HepG2 (cell line): ENCODE data around the gene LRRFIP2. TPM values are rescaled to one million over a fixed set of nuclear protein-coding genes. Genes with fewer than 3 reads are reported as not detected.

Experiments
- ATAC-seq: fragments of 200-7000 bp; cut with Tn5 transposase; 3 replicates; pipeline ENCODE4 v1.9.1; 2020; ENCODE audit warnings: mild to moderate bottlenecking, moderate library complexity
- BruUV-seq: library from RNA; stranded (reverse); fragments of 400-500 nt; replicated peaks from 2 replicates; lab custom pipeline; 2021; lab: Mats Ljungman, UMichigan
- CTCF ChIA-PET: fragments of 300-600 bp; formaldehyde crosslinking; extraction: SDS; loops from one replicate; lab custom pipeline; 2021; ENCODE audit warnings: low total read pairs, inconsistent platforms, low intra/inter-chr PET ratio; lab: Yijun Ruan, JAX
- POLR2A ChIA-PET: fragments of 350-600 bp; sonication (Branson Sonifier 250); formaldehyde crosslinking; loops from one replicate; lab custom pipeline; 2020; ENCODE audit warnings: antibody characterized with exemption, inconsistent platforms; lab: Yijun Ruan, JAX
- DNase-seq: peaks from one replicate; pipeline ENCODE4 v3.0.0-alpha.2; 2015; ENCODE audit warnings: low spot score
- FAIRE-seq: peaks from 3 replicates; lab custom pipeline; 2011; peaks lifted over from hg19 to GRCh38; lab: Jason Lieb, UNC
- H2AFZ ChIP-seq: one replicate; pipeline ENCODE4 v1.6.1; 2011; ENCODE audit warnings: low read length, inconsistent platforms
- H3K27ac ChIP-seq: fragments of 300-600 bp; 3 replicates; pipeline ENCODE4 v1.8.0; 2011; ENCODE audit warnings: mixed run types, mild to moderate bottlenecking, mixed read lengths, low read length, inconsistent platforms; ENCODE audit not compliant: insufficient read depth; ENCODE audit errors: extremely low read length
- H3K27me3 ChIP-seq, 2 experiments: fragments of 200-600 bp in 1 of 2; 2 replicates in 1 of 2; 3 replicates in 1 of 2; pipeline versions ENCODE4 v1.6.0 to v1.8.0; 2011; ENCODE audit warnings: low read length in 2 of 2, mild to moderate bottlenecking in 2 of 2, moderate library complexity in 2 of 2, inconsistent platforms in 1 of 2; ENCODE audit not compliant: insufficient read depth in 2 of 2, control insufficient read depth in 1 of 2
- H3K36me3 ChIP-seq, 2 experiments: fragments of 200-600 bp in 1 of 2; replicated peaks in 1 of 2; 2 replicates in 1 of 2; 3 replicates in 1 of 2; pipeline versions ENCODE4 v1.5.1 to v1.8.0; 2011; ENCODE audit warnings: low read length in 2 of 2, inconsistent platforms in 1 of 2; ENCODE audit not compliant: insufficient read depth in 2 of 2, control insufficient read depth in 1 of 2
- H3K4me1 ChIP-seq: 2 replicates; pipeline ENCODE4 v1.5.1; 2012; ENCODE audit warnings: low read length, inconsistent platforms; ENCODE audit not compliant: insufficient read depth
- H3K4me2 ChIP-seq: 2 replicates; pipeline ENCODE4 v1.6.0; 2011; ENCODE audit warnings: low read depth, low read length, inconsistent platforms
- H3K4me3 ChIP-seq, 3 experiments: fragments of 200-600 bp in 1 of 3; sonication (generic), shearing (Covaris generic) in 1 of 3; replicated peaks in 1 of 3; 2 replicates each; pipeline ENCODE4 v1.5.1; 2011 to 2016; ENCODE audit warnings: low read length in 3 of 3, inconsistent platforms in 2 of 3, low read depth in 2 of 3, mild to moderate bottlenecking in 2 of 3, control low read depth in 1 of 3, mixed read lengths in 1 of 3; ENCODE audit not compliant: insufficient read depth in 1 of 3
- H3K79me2 ChIP-seq: one replicate; pipeline ENCODE4 v1.6.1; 2011; ENCODE audit warnings: low read length, inconsistent platforms; ENCODE audit not compliant: insufficient read depth
- H3K9ac ChIP-seq: 2 replicates; pipeline ENCODE4 v1.6.0; 2011; ENCODE audit warnings: mild to moderate bottlenecking, low read depth, low read length, inconsistent platforms; ENCODE audit not compliant: insufficient read depth
- H3K9me3 ChIP-seq: 2 replicates; pipeline ENCODE4 v1.5.1; 2012; ENCODE audit warnings: mild to moderate bottlenecking, low read length
- H4K20me1 ChIP-seq: 2 replicates; pipeline ENCODE4 v1.6.0; 2011; ENCODE audit warnings: inconsistent platforms, mild to moderate bottlenecking, low read length, moderate library complexity; ENCODE audit not compliant: insufficient read depth
- GATAD1 ChIP-seq: IDR thresholded peaks from 2 replicates; pipeline ENCODE4 v1.6.1; 2016; ENCODE audit warnings: missing genetic modification reagents, missing compliant biosample characterization
- HDAC2 ChIP-seq: sonication (generic); formaldehyde crosslinking; IDR thresholded peaks from 2 replicates; pipeline ENCODE4 v1.4.0; 2020; ENCODE audit warnings: missing genetic modification reagents
- KDM5A ChIP-seq: fragments of 200-600 bp; sonication (generic); IDR thresholded peaks from 2 replicates; pipeline ENCODE4 v1.7.0; 2018; ENCODE audit warnings: antibody characterized with exemption, mild to moderate bottlenecking, low read length, borderline replicate concordance
- ZBTB21 ChIP-seq: sonication (generic); formaldehyde crosslinking; IDR thresholded peaks from 2 replicates; pipeline ENCODE4 v1.4.0; 2020; ENCODE audit warnings: missing genetic modification reagents
- ZNF12 ChIP-seq: sonication (generic); formaldehyde crosslinking; IDR thresholded peaks from 2 replicates; pipeline ENCODE4 v1.5.0; 2020; ENCODE audit warnings: missing genetic modification reagents
- ZNF160 ChIP-seq: sonication (generic); formaldehyde crosslinking; IDR thresholded peaks from 2 replicates; pipeline ENCODE4 v1.8.0; 2022; ENCODE audit warnings: mild to moderate bottlenecking, inconsistent platforms, missing genetic modification reagents
- ZNF329 ChIP-seq: sonication (generic); formaldehyde crosslinking; IDR thresholded peaks from 2 replicates; pipeline ENCODE4 v1.9.0; 2021; ENCODE audit warnings: low read depth, mild to moderate bottlenecking, missing genetic modification reagents
- ZNF678 ChIP-seq: sonication (generic); formaldehyde crosslinking; IDR thresholded peaks from 2 replicates; pipeline ENCODE4 v1.4.0; 2020; ENCODE audit warnings: mild to moderate bottlenecking, missing genetic modification reagents
- ZNF766 ChIP-seq: sonication (generic); formaldehyde crosslinking; IDR thresholded peaks from 2 replicates; pipeline ENCODE4 v1.5.0; 2020; ENCODE audit warnings: missing genetic modification reagents, borderline replicate concordance
- ZNF839 ChIP-seq: sonication (generic); formaldehyde crosslinking; IDR thresholded peaks from 2 replicates; pipeline ENCODE4 v1.4.0; 2020; ENCODE audit warnings: missing genetic modification reagents, mild to moderate bottlenecking, borderline replicate concordance
- WGBS: methylation state at CpG from one replicate; pipeline ENCODE4 v1.1.6; 2017; ENCODE audit warnings: low lambda C conversion rate; 5-methylcytosine and 5-hydroxymethylcytosine counted together
- in situ Hi-C: cut with HindIII; loops from 2 replicates; pipeline ENCODE4 v1.10.0; 2017; ENCODE audit warnings: low pct_unique_long_range_greater_than_20kb; ENCODE audit not compliant: extremely low pct_ligation_motif_present
- intact Hi-C: fragments of 100-400 bp; cut with micrococcal nuclease; formaldehyde crosslinking; loops from one replicate; pipeline ENCODE4 v1.10.0; 2022; ENCODE audit not compliant: unreplicated experiment
- polyA plus RNA-seq, 8 experiments: library from polyadenylated mRNA; depleted of rRNA in 3 of 8; stranded (reverse) in 7 of 8; unstranded in 1 of 8; fragments of >200 nt; fragmentation: Illumina TruSeq in 4 of 8; extraction: Trizol in 4 of 8; gene quantifications; 2 replicates each; pipeline versions ENCODE4 v1.2.1 to v1.2.3, GENCODE V29; 2011 to 2016; ENCODE audit warnings: low read depth in 4 of 8, missing spikeins in 1 of 8, mixed read lengths in 1 of 8; ENCODE audit not compliant: insufficient read depth in 1 of 8
- total RNA-seq, 5 experiments: library from RNA; depleted of rRNA; stranded (reverse); fragments of >200 nt; fragmentation: Illumina TruSeq; extraction: Trizol; gene quantifications; 2 replicates each; pipeline ENCODE4 v1.2.3, GENCODE V29; 2016; ENCODE audit warnings: low read depth in 1 of 5

LRRFIP2 gene
- total and polyA plus RNA-seq, 2 of the 13 experiments (the other 11 are each of a cell fraction or from before 2014, with no cell fraction given), result 13.5 to 32.2 TPM

- TF ChIP-seq KDM5A (no peak), ZNF678 (CRISPR knock-in tag) (no peak)
Observed at GRCh38 chr3:37131860-37132144, 42.6 kb downstream of the LRRFIP2 start (continued).

DNA sequence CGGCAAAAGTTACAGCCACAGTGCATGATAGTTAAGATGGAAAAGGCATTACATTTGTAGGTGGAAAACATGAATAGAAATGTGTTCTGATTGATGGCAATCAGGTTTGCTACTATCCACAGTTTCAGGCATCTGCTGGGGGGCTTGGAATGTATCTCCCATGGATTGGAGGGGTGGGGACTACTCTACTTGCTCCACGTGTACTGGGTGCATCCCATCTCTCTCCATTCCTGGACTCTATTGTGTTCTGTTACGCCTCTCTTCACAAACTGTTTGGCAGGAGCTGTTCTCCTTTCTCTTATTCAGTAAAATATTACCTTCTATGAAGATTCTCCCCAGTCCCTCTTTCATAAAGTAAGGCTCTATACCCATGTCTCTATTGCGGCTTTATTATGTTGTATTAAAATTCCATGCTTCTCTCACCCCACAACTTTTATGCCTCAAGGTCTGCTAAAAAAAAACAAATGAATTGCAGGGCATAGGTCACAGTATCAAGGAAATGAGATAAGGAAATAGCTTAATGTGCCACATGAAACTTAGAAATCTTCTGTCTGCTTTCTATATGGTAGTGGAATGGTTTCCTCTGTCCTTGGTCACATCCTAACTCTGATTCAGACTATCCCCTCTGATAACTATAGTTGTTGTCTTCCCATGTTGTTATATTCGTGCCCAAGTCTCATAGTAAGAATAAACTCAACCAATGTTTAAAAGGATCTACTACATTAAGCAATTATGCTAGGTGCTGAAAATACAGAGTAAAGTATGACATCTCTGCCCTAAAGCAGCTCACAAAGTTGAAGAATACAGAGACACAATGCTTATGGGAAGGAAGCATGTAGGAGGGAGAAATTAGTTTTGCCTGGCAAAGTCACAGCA, 43.2 kb downstream of the LRRFIP2 start:
- Histone ChIP-seq H3K4me1 (peaks cover 22% of the 10 kb centered on the region), H3K27me3 (no peaks in the 10 kb centered on the region; a peak in 1 of 5 replicates), H3K4me3 (no peak overlapping the region), H3K4me2 (no peak overlapping the region), H3K27ac (no peak overlapping the region), H2AFZ (no peak overlapping the region), H3K36me3 (no peaks in the 10 kb centered on the region), H4K20me1 (no peaks in the 10 kb centered on the region), H3K9ac (no peak overlapping the region), H3K9me3 (no peaks in the 10 kb centered on the region), H3K79me2 (peaks cover 8% of the 10 kb centered on the region)
- DNase-seq (no peak), FAIRE-seq (no peak), ATAC-seq (no peak)
- intact Hi-C loops (no loop called here), in situ Hi-C loops (no loop called here)
- TF ChIP-seq ZNF12, result no peak
- POLR2A ChIA-PET, result no interaction called here
- BruUV-seq, result no TSS peak
- CTCF ChIA-PET, result no interaction called here
- 94% methylated on average over 5 of the region's 5 CpGs for WGBS

GRCh38 chr3:37130448-37130847, 43.9 kb downstream of the LRRFIP2 start:
- Histone ChIP-seq H4K20me1 (no peaks in the 10 kb centered on the region), H3K4me3 (no peak overlapping the region), H3K4me2 (no peak overlapping the region), H2AFZ (no peak overlapping the region), H3K27me3 (no peaks in the 10 kb centered on the region; a peak in 1 of 5 replicates), H3K4me1 (peaks cover 26% of the 10 kb centered on the region), H3K9ac (no peak overlapping the region), H3K36me3 (no peaks in the 10 kb centered on the region), H3K79me2 (peaks cover 8% of the 10 kb centered on the region), H3K27ac (no peak overlapping the region), H3K9me3 (no peaks in the 10 kb centered on the region)
- in situ Hi-C loops, result no loop called here
- intact Hi-C loops, result no loop called here
- POLR2A ChIA-PET, result no interaction called here
- no TSS peak for BruUV-seq
- ATAC-seq (no peak), DNase-seq (no peak), FAIRE-seq (no peak)
- CTCF ChIA-PET, result no interaction called here
- 97% methylated on average over 3 of the region's 3 CpGs for WGBS
- TF ChIP-seq HDAC2 (CRISPR knock-in tag) (no peak), ZNF839 (CRISPR knock-in tag) (no peak), ZNF160 (no peak), ZNF766 (no peak), ZBTB21 (CRISPR knock-in tag) (no peak), GATAD1 (CRISPR knock-in tag) (no peak), ZNF329 (CRISPR knock-in tag) (no peak)
